HG03108 (cell line): ENCODE results near the gene OR10W1.

Experiments
- ATAC-seq: cut with Tn5 transposase; IDR thresholded peaks from one replicate; pipeline ENCODE4 v1.9.1; 2021; ENCODE audit warnings: moderate library complexity; ENCODE audit not compliant: unreplicated experiment

Gene OR10W1

DNA sequence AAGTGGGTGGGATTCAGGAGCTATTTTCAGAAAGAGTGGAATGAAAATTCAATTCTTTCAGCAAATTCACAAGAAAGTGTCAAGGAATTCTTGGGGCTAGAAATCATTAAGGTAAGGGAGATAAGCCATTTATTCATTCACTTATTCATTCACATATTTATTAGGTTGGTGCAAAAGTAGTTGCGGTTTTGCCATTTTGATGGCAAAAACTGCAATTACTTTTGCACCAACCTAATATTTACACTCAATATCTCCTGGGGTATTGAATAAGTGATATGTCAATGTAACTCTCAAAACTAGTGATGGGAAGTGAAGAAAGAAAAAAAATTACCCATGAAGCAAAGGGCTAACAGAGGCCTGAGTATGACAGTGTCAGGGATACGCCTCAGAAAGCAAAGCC is at the start of gene OR10W1:
TSS of gene OR10W1 (minus strand) at position 119 of the 400 bp plus-strand sequence. CDS start 402 bp downstream, outside the sequence.
- ATAC-seq = no peak

- ATAC-seq = no peak
These were observed 48.1 kb upstream of the OR10W1 start for GRCh38 chr11:58316142-58316541.

GRCh38 chr11:58301576-58301975 is 33.5 kb upstream of the OR10W1 start:
- no peak for ATAC-seq

GRCh38 chr11:58292017-58292416 is 24.0 kb upstream of the OR10W1 start:
- ATAC-seq = no peak

GRCh38 chr11:58289266-58289665 is 21.2 kb upstream of the OR10W1 start:
- ATAC-seq = no peak

GRCh38 chr11:58286249-58286648 is 18.2 kb upstream of the OR10W1 start:
- ATAC-seq = peak; percentile 64

- ATAC-seq = no peak
These were observed 17.5 kb upstream of the OR10W1 start for GRCh38 chr11:58285483-58286040.

- no peak for ATAC-seq
These were observed 8.1 kb upstream of the OR10W1 start for GRCh38 chr11:58276151-58276550.

GRCh38 chr11:58275002-58275401 is 6.9 kb upstream of the OR10W1 start:
- ATAC-seq = no peak

- no peak for ATAC-seq
These were observed 8.1 kb downstream of the OR10W1 start for GRCh38 chr11:58259983-58260382.

GRCh38 chr11:58254936-58255335 is 13.1 kb downstream of the OR10W1 start:
- no peak for ATAC-seq

- no peak for ATAC-seq
These were observed 24.1 kb downstream of the OR10W1 start for GRCh38 chr11:58243954-58244353.

- ATAC-seq = no peak
These were observed 40.0 kb downstream of the OR10W1 start for GRCh38 chr11:58227956-58228615.

GRCh38 chr11:58222721-58223120 is 45.3 kb downstream of the OR10W1 start:
- no peak for ATAC-seq
